GM21367 (cell line): Measurements from ENCODE around the gene FSIP2.

Source experiments
- ATAC-seq: cut with Tn5 transposase; IDR thresholded peaks from one replicate; pipeline ENCODE4 v1.9.1; 2021; ENCODE audit not compliant: unreplicated experiment

FSIP2 gene

GRCh38 chr2:185738679-185739472, at the start of gene FSIP2:
TSS of gene FSIP2 (plus strand) at chr2:185738804. CDS start at chr2:185738895, 91 bp downstream.
- peak; percentile 96 for ATAC-seq

GRCh38 chr2:185689906-185690539, 48.6 kb upstream of the FSIP2 start:
- ATAC-seq, result no peak

- ATAC-seq, result no peak
These were observed 42.8 kb upstream of the FSIP2 start for GRCh38 chr2:185695711-185696235.

GRCh38 chr2:185700883-185701282, 37.7 kb upstream of the FSIP2 start:
- ATAC-seq, result no peak

- no peak for ATAC-seq
These were observed 3.9 kb upstream of the FSIP2 start for GRCh38 chr2:185734658-185735057.

- no peak for ATAC-seq
These were observed 2.4 kb upstream of the FSIP2 start for GRCh38 chr2:185736210-185736609.

GRCh38 chr2:185745864-185746859, 7.6 kb downstream of the FSIP2 start:
- ATAC-seq, result no peak

- no peak for ATAC-seq
These were observed 18.8 kb downstream of the FSIP2 start for GRCh38 chr2:185757356-185757755.

- ATAC-seq, result no peak
These were observed 32.8 kb downstream of the FSIP2 start for GRCh38 chr2:185771396-185771795.

- no peak for ATAC-seq
These were observed 42.3 kb downstream of the FSIP2 start for GRCh38 chr2:185780890-185781289.

- no peak for ATAC-seq
These were observed 43.7 kb downstream of the FSIP2 start for GRCh38 chr2:185782223-185782769.

- ATAC-seq, result no peak
These were observed 46.6 kb downstream of the FSIP2 start for GRCh38 chr2:185785156-185785555.

GRCh38 chr2:185785851-185786473, 47.4 kb downstream of the FSIP2 start:
- ATAC-seq, result peak; percentile 90

GRCh38 chr2:185787227-185788145, 48.9 kb downstream of the FSIP2 start:
- no peak for ATAC-seq

GRCh38 chr2:185790361-185790760, 51.8 kb downstream of the FSIP2 start:
- no peak for ATAC-seq

- ATAC-seq, result no peak
These were observed 55.1 kb downstream of the FSIP2 start for GRCh38 chr2:185793532-185794345.

- no peak for ATAC-seq
These were observed 58.2 kb downstream of the FSIP2 start for GRCh38 chr2:185796758-185797157.

GRCh38 chr2:185802926-185803325, 64.3 kb downstream of the FSIP2 start:
- no peak for ATAC-seq
